ENCODE data around the gene DLST. TPM values are rescaled to one million over a fixed set of nuclear protein-coding genes. Genes with fewer than 3 reads are reported as not detected.

The DLST gene
- total and polyA plus RNA-seq, 4 donors: 34.7 to 80.3 (median 72.7) TPM

GRCh38 chr14:74940956-74941565 is 59.3 kb downstream of the DLST start:
- 90 to 91% methylated on average over 18 of the region's 18 CpGs for WGBS, 2 donors
- intact Hi-C loops (cut with DNase I): loop anchor here in 1 of 2 donors (10.0 kb wide), 1 partner anchor 124 kb away; the partner anchor contains the start of genes ACYP1 and ZC2HC1C
- Histone ChIP-seq H3K27me3 (ENCODE audit: control insufficient read depth in 1 of 2, insufficient read depth in 2 of 2, low read length in 1 of 2) (no peaks in the 10 kb centered on the region), H3K9me3 (ENCODE audit: control insufficient read depth, low read length) (no peaks in the 10 kb centered on the region), H3K27ac (ENCODE audit: low read depth in 1 of 2, low read length in 2 of 2) (peak overlapping the region; percentile 36 to 84), H3K4me3 (ENCODE audit: low read length in 2 of 2) (no peak overlapping the region), H3K4me1 (ENCODE audit: control insufficient read depth in 1 of 2, insufficient read depth in 2 of 2, low read length in 2 of 2) (no peaks in the 10 kb centered on the region), H3K36me3 (ENCODE audit: control insufficient read depth in 1 of 2, insufficient read depth in 2 of 2, low read length in 1 of 2) (no peaks in the 10 kb centered on the region)
- DNase-seq (peak; percentile 51 to 76), ATAC-seq (ENCODE audit: low FRiP score) (no peak)

- H3K9me3 ChIP-seq (ENCODE audit: control insufficient read depth, low read length): no peaks in the 10 kb centered on the region
- H3K4me1 ChIP-seq (ENCODE audit: control insufficient read depth in 1 of 2, insufficient read depth in 2 of 2, low read length in 2 of 2): no peaks in the 10 kb centered on the region
- WGBS, 2 donors: 15 to 23% methylated on average over 13 of the region's 13 CpGs
- H3K36me3 ChIP-seq (ENCODE audit: control insufficient read depth in 1 of 2, insufficient read depth in 2 of 2, low read length in 1 of 2): no peaks in the 10 kb centered on the region
- H3K27ac ChIP-seq (ENCODE audit: low read depth in 1 of 2, low read length in 2 of 2): peak overlapping the region; percentile 68 to 84
- ATAC-seq (ENCODE audit: low FRiP score): peak; percentile 27
- intact Hi-C loops (cut with DNase I): loop anchor here in 1 of 2 donors (10.0 kb wide), 1 partner anchor 123 kb away; the partner anchor contains the start of genes ACYP1 and ZC2HC1C
- H3K27me3 ChIP-seq (ENCODE audit: control insufficient read depth in 1 of 2, insufficient read depth in 2 of 2, low read length in 1 of 2): no peaks in the 10 kb centered on the region
- no peak overlapping the region for H3K4me3 ChIP-seq (ENCODE audit: low read length in 2 of 2)
- peak; percentile 89 to 92 for DNase-seq
Measured at GRCh38 chr14:74941676-74942097, 60.0 kb downstream of the DLST start.

GRCh38 chr14:74942181-74942580 is 60.5 kb downstream of the DLST start:
- no peak for ATAC-seq (ENCODE audit: low FRiP score)
- no peaks in the 10 kb centered on the region for H3K36me3 ChIP-seq (ENCODE audit: control insufficient read depth in 1 of 2, insufficient read depth in 2 of 2, low read length in 1 of 2)
- no peaks in the 10 kb centered on the region for H3K4me1 ChIP-seq (ENCODE audit: control insufficient read depth in 1 of 2, insufficient read depth in 2 of 2, low read length in 2 of 2)
- H3K27me3 ChIP-seq (ENCODE audit: control insufficient read depth in 1 of 2, insufficient read depth in 2 of 2, low read length in 1 of 2): no peaks in the 10 kb centered on the region
- 66 to 82% methylated on average over 12 of the region's 12 CpGs for WGBS, 2 donors
- intact Hi-C loops (cut with DNase I): loop anchor here in 1 of 2 donors (10.0 kb wide), 1 partner anchor 123 kb away; the partner anchor contains the start of genes ACYP1 and ZC2HC1C
- H3K27ac ChIP-seq (ENCODE audit: low read depth in 1 of 2, low read length in 2 of 2): peak overlapping the region; percentile 68 to 84
- DNase-seq: peak in 1 of 2 donors; percentile 67
- H3K9me3 ChIP-seq (ENCODE audit: control insufficient read depth, low read length): no peaks in the 10 kb centered on the region
- no peak overlapping the region for H3K4me3 ChIP-seq (ENCODE audit: low read length in 2 of 2)

GRCh38 chr14:74942608-74943007 is 60.9 kb downstream of the DLST start:
- Histone ChIP-seq H3K36me3 (ENCODE audit: control insufficient read depth in 1 of 2, insufficient read depth in 2 of 2, low read length in 1 of 2) (no peaks in the 10 kb centered on the region), H3K27me3 (ENCODE audit: control insufficient read depth in 1 of 2, insufficient read depth in 2 of 2, low read length in 1 of 2) (no peaks in the 10 kb centered on the region), H3K4me3 (ENCODE audit: low read length in 2 of 2) (no peak overlapping the region), H3K9me3 (ENCODE audit: control insufficient read depth, low read length) (no peaks in the 10 kb centered on the region), H3K27ac (ENCODE audit: low read depth in 1 of 2, low read length in 2 of 2) (peak overlapping the region; percentile 68 to 84), H3K4me1 (ENCODE audit: control insufficient read depth in 1 of 2, insufficient read depth in 2 of 2, low read length in 2 of 2) (no peaks in the 10 kb centered on the region)
- intact Hi-C loops (cut with DNase I): loop anchor here in 1 of 2 donors (10.0 kb wide), 1 partner anchor 122 kb away; the partner anchor contains the start of genes ACYP1 and ZC2HC1C
- 85 to 87% methylated on average over 10 to 11 of the region's 11 CpGs for WGBS, 2 donors
- DNase-seq (peak in 1 of 2 donors; percentile 74), ATAC-seq (ENCODE audit: low FRiP score) (no peak)

- intact Hi-C loops (cut with DNase I): loop anchor here (5.0 to 10.0 kb wide), 3 partner anchors 33 to 119 kb away; partner anchors contain the start of genes ACYP1 (in 1 of the 2) and ZC2HC1C (in 1 of the 2)
- H3K36me3 ChIP-seq (ENCODE audit: control insufficient read depth in 1 of 2, insufficient read depth in 2 of 2, low read length in 1 of 2): no peaks in the 10 kb centered on the region
- peak; percentile 58 to 79 for DNase-seq
- no peaks in the 10 kb centered on the region for H3K27me3 ChIP-seq (ENCODE audit: control insufficient read depth in 1 of 2, insufficient read depth in 2 of 2, low read length in 1 of 2)
- ATAC-seq (ENCODE audit: low FRiP score): no peak
- H3K4me3 ChIP-seq (ENCODE audit: low read length in 2 of 2): no peak overlapping the region
- H3K4me1 ChIP-seq (ENCODE audit: control insufficient read depth in 1 of 2, insufficient read depth in 2 of 2, low read length in 2 of 2): no peaks in the 10 kb centered on the region
- WGBS, 2 donors: 72 to 75% methylated on average over 17 of the region's 17 CpGs
- H3K9me3 ChIP-seq (ENCODE audit: control insufficient read depth, low read length): no peaks in the 10 kb centered on the region
- H3K27ac ChIP-seq (ENCODE audit: low read depth in 1 of 2, low read length in 2 of 2): no peak overlapping the region
Measured at GRCh38 chr14:74945261-74945851, 63.6 kb downstream of the DLST start.

- intact Hi-C loops (cut with DNase I): loop anchor here (2.0 to 10.0 kb wide), 4 partner anchors 34 to 143 kb away; partner anchors contain the start of genes ACYP1 (in 1 of the 2) and ZC2HC1C (in 1 of the 2)
Measured at GRCh38 chr14:74945852-74946658, 64.3 kb downstream of the DLST start.

GRCh38 chr14:74946659-74947281 is 65.1 kb downstream of the DLST start:
- ATAC-seq (ENCODE audit: low FRiP score) (peak; percentile 65), DNase-seq (peak; percentile 59 to 71)
- Histone ChIP-seq H3K36me3 (ENCODE audit: control insufficient read depth in 1 of 2, insufficient read depth in 2 of 2, low read length in 1 of 2) (no peaks in the 10 kb centered on the region), H3K4me3 (ENCODE audit: low read length in 2 of 2) (no peak overlapping the region), H3K27ac (ENCODE audit: low read depth in 1 of 2, low read length in 2 of 2) (peak overlapping the region in 1 of 2 donors; percentile 55), H3K4me1 (ENCODE audit: control insufficient read depth in 1 of 2, insufficient read depth in 2 of 2, low read length in 2 of 2) (no peaks in the 10 kb centered on the region), H3K9me3 (ENCODE audit: control insufficient read depth, low read length) (no peaks in the 10 kb centered on the region), H3K27me3 (ENCODE audit: control insufficient read depth in 1 of 2, insufficient read depth in 2 of 2, low read length in 1 of 2) (no peaks in the 10 kb centered on the region)
- intact Hi-C loops (cut with DNase I): loop anchor here (2.0 to 10.0 kb wide), 4 partner anchors 34 to 142 kb away; partner anchors contain the start of genes ACYP1 (in 1 of the 2) and ZC2HC1C (in 1 of the 2)
- WGBS, 2 donors: 10 to 11% methylated on average over 5 of the region's 5 CpGs

More at GRCh38 chr14:74945852-74946658, 64.3 kb downstream of the DLST start:
- DNase-seq (peak; percentile 85 to 92), ATAC-seq (ENCODE audit: low FRiP score) (peak; percentile 88)
- peak overlapping the region in 1 of 2 donors; percentile 19 for H3K27ac ChIP-seq (ENCODE audit: low read depth in 1 of 2, low read length in 2 of 2)
- 38 to 41% methylated on average over 14 to 17 of the region's 17 CpGs for WGBS, 2 donors
- no peaks in the 10 kb centered on the region for H3K9me3 ChIP-seq (ENCODE audit: control insufficient read depth, low read length)
- H3K4me3 ChIP-seq (ENCODE audit: low read length in 2 of 2): no peak overlapping the region
- no peaks in the 10 kb centered on the region for H3K36me3 ChIP-seq (ENCODE audit: control insufficient read depth in 1 of 2, insufficient read depth in 2 of 2, low read length in 1 of 2)
- H3K27me3 ChIP-seq (ENCODE audit: control insufficient read depth in 1 of 2, insufficient read depth in 2 of 2, low read length in 1 of 2): no peaks in the 10 kb centered on the region
- H3K4me1 ChIP-seq (ENCODE audit: control insufficient read depth in 1 of 2, insufficient read depth in 2 of 2, low read length in 2 of 2): no peaks in the 10 kb centered on the region

Measured in aorta (tissue), 5 donors.